ENCODE results near the gene EIF2D. TPM values are rescaled to one million over a fixed set of nuclear protein-coding genes. Genes with fewer than 3 reads are reported as not detected.
"Not testable (repeated sequence)": the region's sequence is repeated elsewhere in the genome, so short reads cannot be mapped to it uniquely, and the experiment has no call there.

Gene EIF2D
- total RNA-seq, 1 donor from 2014 or later, result 41.8 TPM

DNA sequence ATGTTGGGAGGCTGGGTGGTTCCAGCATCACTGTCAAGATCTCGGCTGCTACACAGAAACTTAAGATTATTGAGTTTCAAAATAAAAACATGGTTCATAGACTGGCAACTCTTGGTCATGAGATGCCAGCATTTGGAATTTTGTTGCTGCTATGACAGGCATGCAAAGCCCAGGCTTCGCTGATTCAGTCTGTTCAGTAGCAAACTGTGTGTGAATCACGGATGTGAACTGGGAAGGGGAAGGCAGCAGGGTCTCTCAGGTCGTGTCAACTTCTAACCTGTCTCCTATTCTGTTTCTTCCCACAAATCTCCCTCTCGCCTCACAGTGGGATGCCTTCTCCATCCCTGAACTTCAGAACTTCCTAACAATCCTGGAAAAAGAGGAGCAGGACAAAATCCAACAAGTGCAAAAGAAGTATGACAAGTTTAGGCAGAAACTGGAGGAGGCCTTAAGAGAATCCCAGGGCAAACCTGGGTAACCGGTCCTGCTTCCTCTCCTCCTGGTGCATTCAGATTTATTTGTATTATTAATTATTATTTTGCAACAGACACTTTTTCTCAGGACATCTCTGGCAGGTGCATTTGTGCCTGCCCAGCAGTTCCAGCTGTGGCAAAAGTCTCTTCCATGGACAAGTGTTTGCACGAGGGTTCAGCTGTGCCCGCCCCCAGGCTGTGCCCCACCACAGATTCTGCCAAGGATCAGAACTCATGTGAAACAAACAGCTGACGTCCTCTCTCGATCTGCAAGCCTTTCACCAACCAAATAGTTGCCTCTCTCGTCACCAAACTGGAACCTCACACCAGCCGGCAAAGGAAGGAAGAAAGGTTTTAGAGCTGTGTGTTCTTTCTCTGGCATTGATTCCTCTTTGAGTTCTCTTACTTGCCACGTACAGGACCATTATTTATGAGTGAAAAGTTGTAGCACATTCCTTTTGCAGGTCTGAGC lies 25.5 kb downstream of the EIF2D start:
- ATAC-seq, result peak; percentile 45

DNA sequence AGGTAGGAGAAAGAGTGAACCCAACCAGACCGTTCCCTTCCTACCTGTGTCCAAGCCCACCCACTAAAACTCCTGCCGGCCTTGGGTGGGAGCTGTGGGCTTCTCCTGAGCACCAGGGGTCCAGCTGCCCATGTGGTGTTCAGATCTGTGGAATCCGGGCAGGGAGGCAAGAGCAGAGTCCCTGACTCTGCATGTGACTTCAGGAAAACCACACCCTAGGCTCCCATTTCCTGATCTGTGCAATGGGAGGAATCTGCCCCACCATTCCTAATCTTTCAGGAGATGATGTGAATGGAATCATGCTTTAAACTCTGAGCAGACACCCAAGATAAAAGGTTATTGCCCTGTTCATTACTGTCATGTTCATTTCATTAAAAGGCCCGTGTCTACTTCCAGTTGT lies 27.6 kb downstream of the EIF2D start:
- no peak for ATAC-seq

DNA sequence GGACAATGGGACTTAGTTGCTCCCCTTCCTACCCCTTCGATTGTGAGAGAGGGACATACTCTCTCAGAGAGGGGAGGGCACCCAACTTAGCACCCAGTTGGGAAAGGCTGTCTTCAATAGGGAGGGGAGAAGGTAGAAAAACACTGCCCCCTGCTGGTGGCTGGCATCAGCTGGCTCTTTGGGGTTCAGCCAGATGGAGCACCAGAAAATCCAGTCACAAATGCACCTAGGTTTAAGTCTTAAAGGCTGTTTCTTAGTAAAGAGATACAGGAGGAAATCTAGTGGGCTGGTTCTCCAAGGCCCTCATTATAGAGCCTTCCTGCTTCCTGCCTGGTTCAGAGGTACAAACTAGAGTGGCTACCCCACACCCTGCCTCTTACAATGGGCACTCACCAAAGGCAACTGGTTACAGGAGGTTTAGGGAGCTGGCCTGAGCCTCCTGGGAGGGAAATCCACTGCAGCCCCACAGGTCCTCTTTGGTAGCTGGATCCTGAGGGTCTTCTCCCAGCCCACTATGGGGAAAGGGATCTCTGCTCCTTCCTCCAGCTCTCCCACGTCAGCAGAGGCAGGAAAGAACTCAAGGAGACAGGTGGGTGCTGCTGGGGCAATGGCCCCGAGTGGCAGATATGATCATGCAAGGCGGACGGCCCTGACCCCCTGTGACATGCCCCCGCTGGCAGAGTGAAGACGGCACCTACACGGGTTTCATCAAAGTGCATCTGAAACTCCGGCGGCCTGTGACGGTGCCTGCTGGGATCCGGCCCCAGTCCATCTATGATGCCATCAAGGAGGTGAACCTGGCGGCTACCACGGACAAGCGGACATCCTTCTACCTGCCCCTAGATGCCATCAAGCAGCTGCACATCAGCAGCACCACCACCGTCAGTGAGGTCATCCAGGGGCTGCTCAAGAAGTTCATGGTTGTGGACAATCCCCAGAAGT lies 28.3 kb downstream of the EIF2D start:
- ATAC-seq, result peak; percentile 59

DNA sequence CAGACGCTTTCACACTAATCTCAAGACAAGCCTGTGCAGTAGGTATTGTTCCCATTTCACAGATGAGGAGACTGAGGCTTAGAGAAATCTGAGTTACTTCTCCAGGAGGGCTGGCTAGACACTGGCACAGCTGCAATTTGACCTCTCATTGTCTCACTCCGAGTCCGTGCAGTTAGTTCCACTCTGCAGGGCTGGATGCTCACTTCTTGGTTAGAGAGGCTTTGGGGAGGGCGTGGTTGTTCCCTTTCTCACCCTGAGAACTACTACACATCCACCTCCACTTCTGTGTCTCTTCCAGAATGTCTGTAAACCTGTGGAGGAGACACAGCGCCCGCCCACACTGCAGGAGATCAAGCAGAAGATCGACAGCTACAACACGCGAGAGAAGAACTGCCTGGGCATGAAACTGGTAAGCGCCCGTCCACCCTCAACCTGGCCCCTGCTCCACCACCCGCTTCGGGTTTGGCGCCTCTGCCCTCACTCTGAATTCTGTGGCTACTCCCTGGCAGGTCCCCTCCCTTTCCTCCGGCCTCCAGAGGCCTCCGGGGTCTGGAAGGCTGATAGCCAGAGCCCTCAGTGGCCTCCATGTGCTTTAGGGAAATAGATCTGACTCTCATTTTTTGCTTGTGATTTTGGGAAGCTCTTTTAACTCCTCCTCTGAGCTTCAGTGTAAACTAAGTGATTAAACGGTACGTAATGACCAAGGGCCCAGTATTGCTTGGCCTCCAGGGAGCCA lies 29.1 kb downstream of the EIF2D start:
- peak; percentile 1 for ATAC-seq

DNA sequence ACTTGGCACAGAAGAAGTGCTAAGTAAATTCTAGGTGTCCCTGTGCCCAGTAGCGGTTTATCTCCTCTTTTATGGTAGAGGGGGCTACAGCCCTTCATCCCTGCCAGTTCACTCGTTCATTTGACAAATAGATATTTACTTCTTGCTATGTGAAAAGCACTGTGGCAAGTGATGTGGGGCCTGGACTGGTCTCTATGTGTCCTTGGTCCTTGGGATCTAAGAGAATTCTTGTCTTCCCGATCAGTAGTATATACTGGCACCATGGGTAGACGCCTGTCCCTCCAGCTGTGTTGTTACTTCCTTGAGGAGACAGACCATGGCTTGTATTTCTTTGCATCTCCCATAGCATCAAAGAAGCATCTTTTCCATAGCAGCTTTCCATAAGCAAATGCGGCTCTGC lies 29.7 kb downstream of the EIF2D start:
- ATAC-seq, result no peak

DNA sequence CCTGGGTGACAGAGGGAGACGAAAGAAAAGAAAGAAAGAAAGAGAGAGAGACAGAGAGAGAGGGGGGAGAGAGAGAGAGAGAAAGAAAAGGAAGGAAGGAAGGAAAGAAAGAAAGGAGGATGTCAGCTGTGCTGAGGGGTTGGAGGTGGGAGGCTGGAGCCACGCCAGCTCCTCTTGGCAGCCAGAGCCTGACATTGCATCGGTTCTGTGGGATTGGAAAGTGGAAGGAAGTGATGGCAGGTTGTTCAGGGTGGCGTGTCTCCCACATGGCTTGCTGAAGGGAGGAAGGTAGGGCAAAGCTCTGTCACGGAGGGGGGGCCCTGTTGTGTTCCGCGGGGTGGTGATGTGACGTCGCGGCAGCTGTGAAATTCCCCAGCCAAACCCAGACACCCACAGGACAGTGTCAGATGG lies 30.7 kb downstream of the EIF2D start:
- ATAC-seq, result no peak

DNA sequence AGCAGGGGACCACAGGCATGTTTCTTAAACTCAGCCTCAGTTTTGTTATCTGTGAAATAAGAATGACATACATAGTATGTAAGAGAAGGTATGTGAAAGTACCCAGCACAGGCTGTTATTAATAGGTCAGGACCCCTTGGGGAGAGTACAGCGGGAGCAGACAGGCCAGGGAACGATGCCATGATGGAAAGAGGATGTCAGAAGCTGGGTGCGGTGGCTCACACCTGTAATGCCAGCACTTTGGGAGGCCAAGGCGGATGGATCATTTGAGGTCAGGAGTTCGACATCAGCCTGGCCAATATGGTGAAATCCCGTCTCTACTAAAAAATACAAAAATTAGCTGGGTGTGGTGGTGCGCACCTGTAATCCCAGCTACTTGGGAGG lies 31.2 kb downstream of the EIF2D start:
- ATAC-seq, result not testable (repeated sequence)

DNA sequence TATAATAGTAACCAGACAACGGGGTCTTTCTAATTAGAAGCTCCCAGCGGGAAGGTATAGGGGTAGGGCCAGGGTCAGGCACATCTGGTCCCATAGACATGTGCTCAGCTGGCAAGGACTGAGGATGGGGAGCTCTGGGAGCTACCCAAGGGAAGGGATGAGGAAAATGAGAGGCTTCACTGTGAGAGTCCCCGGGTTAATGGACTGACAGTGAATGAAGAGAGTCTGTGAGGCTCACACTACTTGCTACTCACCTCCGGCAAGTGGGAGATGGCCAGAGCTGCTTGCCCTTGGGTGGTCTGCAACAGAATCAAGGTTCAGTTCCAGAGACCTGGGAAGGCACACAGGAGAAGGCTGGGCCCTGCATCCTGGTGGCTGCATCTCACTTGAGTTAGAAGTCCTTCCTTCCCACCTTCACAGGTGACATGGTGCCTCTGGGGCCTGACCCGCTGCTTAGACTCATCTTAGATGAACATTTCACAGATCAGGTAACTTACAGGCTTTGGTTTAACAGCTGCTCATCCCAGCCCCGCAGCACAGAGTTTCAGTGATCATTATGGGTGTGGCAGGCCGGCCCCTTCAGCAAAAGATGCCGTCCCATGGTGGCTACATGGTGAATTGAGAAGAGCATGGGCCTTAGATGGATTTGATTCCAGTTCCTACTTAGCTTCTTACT lies 31.7 kb downstream of the EIF2D start:
- ATAC-seq, result no peak

DNA sequence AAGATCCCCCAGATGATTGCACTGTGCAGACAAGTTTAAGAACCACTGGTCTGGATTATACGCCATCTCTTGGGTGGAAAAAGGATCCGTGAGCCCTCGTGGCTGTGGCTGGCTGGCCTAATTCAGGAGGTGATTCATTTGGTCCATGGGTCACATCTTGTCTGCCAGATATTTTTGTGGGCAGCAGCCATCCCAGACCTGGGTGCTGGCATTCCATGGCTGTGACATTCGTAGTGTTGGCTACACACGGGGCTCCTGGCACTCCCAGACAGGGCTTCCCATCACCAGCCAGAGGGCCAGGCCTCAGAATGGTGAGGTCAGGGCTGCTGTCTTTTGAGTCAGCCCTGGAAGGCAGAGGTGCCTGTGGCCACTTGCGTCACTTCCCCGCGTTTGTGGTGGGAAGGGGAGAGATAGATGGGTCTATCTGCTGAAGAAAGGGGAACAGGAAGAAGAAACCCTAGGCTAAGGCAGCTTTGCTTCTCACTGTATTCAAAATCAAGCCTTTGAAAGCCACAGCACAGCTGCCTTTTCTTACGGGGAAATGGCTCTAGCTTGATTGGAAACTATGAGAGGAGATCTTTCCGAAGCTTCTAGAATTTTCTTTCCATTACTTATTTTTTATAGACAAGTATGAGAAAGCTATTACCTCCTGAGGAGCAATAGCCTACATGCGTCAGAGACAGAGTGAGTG lies 32.4 kb downstream of the EIF2D start:
- ATAC-seq, result peak; percentile 6

DNA sequence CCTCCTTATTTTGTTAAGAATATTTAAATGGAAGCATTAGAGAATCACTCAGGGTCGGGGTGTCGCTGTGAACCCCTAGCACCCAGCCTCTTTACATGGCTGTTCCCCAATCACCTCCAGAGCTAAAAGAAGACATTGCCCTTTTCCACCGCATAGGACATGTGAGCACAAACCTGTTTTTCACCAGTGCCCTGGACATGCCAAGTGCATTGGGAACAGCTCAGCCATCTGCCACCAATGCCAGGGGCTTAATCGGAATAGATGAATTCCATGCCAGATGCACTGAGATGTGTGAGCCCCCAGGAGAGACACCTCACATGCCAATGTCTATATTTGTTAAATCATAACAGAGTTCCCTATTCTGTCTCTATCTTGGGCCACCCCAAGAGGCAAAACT lies 33.3 kb downstream of the EIF2D start:
- no peak for ATAC-seq

DNA sequence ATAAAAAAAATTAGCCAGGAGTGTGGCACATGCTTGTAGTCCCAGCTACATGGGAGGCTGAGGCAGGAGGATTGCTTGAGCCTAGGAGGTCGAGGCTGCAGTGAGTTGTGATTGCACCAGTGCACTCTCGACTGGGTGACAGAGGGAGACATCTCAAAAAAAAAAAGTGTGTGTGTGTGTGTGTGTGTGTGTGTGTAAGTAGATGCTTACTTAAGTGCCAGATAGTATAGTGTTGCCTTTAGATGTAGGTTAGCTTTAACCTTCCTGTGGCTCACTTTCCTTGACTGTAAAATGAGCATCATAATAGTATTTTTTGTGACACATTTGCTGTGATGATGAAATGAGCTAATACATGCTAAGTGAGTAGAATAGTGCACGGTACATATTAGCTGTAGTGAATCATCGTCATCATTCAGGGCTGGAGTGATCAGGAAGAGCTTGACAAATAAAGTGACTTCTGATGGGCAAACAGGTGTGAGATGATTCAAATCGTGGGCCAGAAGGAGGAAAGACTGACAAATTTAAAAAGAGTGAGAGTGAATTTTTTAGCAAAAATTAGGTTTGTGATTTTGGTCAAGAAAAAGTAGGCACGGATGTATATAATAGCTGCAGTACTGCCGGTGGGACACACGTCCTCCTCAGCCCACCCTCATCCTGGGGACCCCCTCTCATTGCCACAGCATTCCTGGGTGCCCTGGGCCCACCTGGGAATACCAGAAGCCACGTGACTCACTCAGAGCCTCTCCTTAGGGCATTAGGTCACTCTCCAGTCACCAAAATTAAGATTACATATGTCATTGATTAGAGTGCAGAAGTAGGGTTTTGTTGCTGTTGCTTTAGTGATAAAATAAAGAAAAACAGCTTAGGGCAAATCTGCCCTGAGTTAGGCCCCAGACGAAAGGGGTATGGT lies 33.9 kb downstream of the EIF2D start:
- ATAC-seq, result peak; percentile 72

DNA sequence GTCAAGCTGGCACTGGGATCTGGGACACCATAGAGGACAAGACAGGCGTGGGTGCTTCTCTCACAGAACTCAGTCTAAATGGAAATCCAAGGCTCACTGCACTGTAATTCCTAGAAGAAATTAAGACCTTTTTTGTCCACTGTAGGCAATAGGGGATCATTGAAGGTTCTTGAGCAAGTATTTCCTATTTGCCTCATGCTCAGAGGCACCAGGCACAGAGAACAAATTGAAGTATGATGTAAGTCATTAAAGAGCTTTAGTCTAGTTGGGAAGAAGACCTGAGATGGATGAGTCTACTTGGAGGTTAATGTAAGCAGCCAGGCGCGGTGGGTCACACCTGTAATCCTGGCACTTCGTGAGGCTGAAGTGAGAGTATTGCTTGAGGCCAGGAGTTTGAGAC lies 34.6 kb downstream of the EIF2D start:
- ATAC-seq, result no peak

DNA sequence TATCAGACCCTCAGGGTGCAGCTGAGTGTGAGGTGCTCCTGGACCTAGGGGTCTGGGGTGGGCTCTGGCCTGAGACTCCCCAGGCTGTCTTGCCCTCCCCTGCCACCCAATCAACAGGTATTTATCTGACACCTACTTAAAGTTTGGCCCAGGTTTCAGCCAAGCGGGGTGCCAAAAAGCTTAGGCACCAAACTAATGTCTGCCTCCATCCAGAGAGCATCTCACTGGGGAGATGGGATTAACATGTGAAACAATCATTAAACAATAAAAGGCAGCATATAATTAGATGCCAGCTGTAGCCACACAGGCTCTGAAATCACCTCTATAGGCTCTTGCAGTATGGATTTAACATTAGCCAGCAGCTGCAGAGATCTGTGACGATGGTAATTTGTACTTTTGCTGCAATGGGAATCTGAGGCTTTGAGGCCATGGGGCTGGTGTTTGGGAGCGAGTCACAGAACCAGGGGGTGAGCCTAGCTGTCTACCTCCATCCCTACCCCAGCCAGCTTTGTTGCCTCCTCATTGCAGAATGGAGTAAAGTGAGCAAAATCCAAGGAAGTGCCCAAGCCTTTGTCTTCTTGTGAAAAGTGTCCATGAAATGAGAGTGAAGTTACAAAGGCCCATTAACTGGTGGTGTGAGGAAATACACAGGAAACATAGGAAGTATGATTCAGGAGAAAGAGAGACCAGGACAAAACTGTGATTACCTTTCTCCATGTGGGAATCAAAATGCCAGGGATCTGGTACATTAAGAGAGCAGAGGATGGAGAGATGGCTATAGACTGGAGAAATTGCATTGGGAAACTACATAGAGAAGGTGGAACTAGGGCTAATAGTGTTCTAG lies 36.1 kb downstream of the EIF2D start:
- ATAC-seq, result no peak

DNA sequence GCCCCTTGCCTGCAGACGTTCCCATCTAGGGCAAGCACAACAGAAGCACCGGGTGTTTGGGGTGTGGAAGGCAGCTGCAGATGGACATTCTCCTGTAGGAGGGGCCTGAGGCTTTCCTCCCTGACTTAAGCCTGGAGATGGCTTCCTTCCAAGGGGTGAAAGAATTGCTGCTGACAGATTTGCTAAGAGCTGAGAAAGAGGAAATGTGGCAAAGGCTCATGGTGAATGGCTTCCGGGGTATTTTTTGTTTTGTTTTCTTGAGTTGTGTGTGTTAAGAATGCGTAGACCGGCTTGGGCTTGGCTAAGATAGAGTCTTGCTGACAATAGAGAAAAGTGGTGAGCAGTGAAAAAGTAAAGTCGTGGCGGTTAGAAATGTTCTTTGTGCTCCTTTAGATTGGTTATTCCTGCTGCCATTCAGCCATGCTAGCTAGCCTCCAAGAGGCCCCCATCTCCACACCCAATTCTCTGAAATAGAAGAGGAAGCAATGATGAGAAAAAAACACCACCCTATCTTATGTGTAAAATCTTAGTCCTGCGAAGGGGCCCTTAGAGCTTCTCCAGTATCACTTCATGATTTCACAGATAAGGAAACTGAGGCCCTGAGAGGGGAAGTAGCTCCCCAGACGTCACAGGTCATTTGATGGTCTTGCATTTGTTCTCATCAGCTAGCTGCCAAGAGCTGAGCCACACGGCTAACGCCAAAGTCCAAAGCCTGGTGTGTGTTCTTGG lies 36.9 kb downstream of the EIF2D start:
- peak; percentile 59 for ATAC-seq

DNA sequence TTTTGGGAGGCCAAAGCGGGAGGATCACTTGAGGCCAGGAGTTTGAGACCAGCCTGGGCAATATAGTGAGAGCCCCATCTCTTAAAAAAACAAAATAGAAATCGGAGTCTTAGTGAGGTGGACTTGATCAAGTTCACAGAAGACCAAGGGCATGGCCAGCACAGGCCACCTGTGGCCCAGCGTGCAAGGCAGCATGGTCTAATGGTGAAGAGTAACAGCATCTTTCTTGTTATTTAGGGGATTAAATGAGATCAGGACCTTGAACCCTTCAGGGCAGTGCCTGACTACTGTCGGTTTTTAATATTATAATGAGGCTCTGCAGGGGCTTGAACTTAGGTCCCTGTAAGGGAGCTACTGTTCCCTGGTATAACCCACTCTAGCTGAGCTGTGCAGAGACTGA lies 38.5 kb downstream of the EIF2D start:
- no peak for ATAC-seq

DNA sequence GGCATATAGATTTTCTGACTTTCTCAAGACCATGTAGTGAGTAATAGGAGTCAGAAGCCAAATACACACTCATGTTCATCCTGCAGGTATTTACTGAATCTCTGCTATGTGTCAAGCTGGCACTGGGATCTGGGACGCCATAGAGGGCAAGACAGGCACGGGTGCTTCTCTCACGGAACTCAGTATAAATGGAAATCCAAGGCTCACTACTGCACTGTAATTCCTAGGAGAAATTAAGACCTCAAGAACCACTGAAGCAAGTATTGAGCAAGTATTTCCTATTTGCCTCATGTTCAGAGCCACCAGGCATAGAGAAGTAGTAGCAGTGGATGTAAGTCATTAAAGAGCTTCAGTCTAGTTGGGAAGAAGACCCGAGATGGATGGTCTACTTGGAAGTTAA lies 38.9 kb downstream of the EIF2D start:
- ATAC-seq, result no peak

DNA sequence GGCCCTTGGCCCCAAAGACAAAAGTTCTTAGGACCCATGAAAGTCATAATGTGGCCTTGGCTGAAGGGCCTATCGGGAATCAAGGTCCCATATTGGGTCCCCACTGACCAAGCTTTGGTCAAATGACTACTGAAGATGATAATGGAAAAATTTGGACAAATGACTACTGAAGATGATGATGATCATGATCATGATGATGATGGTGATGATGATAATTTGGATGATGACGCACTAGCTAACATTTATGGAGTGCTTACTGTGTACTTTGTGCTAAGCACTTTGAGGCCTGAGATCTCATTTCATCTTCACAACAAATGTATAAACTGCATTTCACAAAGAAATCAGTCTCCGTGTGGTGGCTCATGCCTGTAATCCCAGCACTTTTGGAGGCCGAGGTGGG lies 39.4 kb downstream of the EIF2D start:
- no peak for ATAC-seq

DNA sequence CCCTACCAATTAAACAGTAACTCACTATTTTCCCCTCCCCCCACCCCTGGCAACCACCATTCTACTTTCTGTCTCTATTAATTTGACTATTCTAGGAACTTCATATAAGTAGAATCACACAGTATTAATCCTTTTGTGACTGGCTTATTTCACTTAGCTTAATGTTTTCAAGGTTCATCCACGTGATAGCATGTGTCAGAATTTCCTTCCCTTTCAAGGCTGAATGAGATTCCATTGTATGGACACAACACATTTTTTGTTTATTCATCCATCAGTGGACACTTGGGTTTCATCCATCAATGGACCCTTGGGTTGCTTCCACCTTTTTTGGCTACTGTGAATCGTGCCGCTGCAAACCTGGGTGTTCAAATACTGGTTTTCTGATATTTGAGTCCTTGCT lies 41.7 kb downstream of the EIF2D start:
- ATAC-seq, result no peak

DNA sequence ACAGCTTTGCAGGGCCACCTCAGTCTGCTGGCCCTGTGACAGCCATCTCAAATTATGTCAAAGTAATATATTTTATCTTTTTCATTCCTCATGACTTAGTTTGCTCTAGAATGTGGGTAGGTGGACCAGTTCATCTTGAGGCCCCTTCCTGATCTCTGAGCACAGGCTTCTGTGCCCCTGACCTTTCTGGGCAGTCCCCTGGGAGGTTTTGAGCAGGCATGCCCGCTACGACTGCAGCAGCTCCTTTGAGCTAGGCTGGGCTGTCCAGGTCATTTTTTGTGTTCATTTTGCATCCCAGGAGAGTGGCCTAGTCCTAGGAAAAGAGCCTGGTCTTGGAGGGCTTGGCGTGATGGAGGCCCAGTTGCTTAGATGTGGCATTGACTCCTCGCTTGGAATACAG lies 42.7 kb downstream of the EIF2D start:
- no peak for ATAC-seq

Data from esophagus mucosa (tissue), 1 donor.